Liver (tissue), 2 donors: ENCODE data around the gene PLN.

Experiments
- TF ChIP-seq, protein P1 (sequence below): fragments of 150-350 bp; IDR thresholded peaks from 2 replicates; pipeline ENCODE4 v1.5.1; 2017; ENCODE audit warnings: improper control_type of control experiment, low read depth, low read length; ENCODE audit not compliant: missing input control
- TF ChIP-seq, protein P2 (sequence below): IDR thresholded peaks from 2 replicates; pipeline ENCODE4 v1.6.1; 2016; ENCODE audit warnings: antibody characterized with exemption
- donor health status: healthy.

DNA sequence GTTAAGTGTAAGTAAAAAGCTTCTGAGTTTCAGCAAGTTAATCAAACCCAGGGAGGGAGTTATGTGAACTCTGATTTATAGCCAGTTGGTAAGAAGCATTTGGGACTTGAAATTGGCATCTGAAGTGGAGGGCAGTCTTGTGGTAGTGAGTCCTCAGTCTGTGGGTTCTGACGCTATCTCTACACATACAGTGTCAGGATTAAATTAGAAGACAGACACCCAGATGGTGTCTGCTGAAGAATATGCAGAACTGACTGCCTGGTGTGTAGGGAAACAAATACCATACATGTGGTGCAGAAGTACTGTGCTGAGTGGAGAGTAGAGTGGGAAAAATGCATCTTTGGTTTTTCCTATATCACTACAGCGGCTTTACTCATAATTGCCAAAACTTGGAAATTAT, 43.5 kb upstream of the PLN start:
- TF ChIP-seq, protein P1, sequence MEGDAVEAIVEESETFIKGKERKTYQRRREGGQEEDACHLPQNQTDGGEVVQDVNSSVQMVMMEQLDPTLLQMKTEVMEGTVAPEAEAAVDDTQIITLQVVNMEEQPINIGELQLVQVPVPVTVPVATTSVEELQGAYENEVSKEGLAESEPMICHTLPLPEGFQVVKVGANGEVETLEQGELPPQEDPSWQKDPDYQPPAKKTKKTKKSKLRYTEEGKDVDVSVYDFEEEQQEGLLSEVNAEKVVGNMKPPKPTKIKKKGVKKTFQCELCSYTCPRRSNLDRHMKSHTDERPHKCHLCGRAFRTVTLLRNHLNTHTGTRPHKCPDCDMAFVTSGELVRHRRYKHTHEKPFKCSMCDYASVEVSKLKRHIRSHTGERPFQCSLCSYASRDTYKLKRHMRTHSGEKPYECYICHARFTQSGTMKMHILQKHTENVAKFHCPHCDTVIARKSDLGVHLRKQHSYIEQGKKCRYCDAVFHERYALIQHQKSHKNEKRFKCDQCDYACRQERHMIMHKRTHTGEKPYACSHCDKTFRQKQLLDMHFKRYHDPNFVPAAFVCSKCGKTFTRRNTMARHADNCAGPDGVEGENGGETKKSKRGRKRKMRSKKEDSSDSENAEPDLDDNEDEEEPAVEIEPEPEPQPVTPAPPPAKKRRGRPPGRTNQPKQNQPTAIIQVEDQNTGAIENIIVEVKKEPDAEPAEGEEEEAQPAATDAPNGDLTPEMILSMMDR: no peak
- TF ChIP-seq, protein P2, sequence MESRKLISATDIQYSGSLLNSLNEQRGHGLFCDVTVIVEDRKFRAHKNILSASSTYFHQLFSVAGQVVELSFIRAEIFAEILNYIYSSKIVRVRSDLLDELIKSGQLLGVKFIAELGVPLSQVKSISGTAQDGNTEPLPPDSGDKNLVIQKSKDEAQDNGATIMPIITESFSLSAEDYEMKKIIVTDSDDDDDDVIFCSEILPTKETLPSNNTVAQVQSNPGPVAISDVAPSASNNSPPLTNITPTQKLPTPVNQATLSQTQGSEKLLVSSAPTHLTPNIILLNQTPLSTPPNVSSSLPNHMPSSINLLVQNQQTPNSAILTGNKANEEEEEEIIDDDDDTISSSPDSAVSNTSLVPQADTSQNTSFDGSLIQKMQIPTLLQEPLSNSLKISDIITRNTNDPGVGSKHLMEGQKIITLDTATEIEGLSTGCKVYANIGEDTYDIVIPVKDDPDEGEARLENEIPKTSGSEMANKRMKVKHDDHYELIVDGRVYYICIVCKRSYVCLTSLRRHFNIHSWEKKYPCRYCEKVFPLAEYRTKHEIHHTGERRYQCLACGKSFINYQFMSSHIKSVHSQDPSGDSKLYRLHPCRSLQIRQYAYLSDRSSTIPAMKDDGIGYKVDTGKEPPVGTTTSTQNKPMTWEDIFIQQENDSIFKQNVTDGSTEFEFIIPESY: no peak
